Measurements from ENCODE around the gene APOL4.
"Not testable (repeated sequence)": the region's sequence is repeated elsewhere in the genome, so short reads cannot be mapped to it uniquely, and the experiment has no call there.

Gene APOL4

GRCh38 chr22:36204632-36205015, 3.0 kb upstream of the APOL4 start:
- no peak for DNase-seq

- DNase-seq: no peak
Measured at GRCh38 chr22:36204001-36204631, 2.5 kb upstream of the APOL4 start.

DNA sequence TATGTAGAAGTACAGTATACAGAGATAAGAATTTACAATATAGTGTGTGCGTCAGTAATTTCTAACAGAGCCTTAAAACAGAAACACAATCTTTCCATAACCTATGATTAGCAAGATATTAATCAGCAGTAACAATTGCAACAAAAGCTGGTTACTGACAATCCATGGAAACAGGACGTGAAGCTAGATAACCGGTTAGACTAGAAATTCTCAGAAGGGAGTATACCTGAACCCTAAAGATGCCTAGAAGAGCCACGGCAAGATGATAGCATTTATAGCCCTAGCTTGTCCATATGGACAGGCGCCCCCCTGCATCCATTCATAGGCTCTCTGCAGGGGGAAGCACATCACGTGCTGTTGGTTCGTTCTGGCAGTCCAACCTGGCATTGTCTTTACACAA, 1.8 kb upstream of the APOL4 start:
- DNase-seq: not testable (repeated sequence)

DNA sequence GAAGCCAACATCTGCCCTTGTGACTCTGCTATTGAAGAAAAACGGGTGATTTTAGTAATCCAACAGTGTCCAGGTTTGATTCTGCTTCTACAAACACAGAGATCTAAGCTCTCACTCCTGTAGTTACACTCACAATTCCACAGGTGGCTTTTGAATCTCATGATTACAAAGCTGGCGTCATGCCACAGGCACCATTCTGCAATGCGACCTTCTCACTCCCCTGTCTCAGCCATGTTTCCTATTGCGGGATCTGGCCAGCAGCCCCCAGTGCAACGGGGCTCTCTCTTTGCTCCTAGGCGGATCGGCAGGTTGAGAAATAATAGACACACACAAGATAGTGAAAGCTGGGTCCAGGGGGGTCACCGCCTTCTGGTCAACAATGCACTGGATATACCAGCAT, 1.3 kb upstream of the APOL4 start:
- DNase-seq: not testable (repeated sequence)

- not testable (repeated sequence) for DNase-seq
Measured at GRCh38 chr22:36201025-36201424, 584 bp downstream of the APOL4 start.

DNA sequence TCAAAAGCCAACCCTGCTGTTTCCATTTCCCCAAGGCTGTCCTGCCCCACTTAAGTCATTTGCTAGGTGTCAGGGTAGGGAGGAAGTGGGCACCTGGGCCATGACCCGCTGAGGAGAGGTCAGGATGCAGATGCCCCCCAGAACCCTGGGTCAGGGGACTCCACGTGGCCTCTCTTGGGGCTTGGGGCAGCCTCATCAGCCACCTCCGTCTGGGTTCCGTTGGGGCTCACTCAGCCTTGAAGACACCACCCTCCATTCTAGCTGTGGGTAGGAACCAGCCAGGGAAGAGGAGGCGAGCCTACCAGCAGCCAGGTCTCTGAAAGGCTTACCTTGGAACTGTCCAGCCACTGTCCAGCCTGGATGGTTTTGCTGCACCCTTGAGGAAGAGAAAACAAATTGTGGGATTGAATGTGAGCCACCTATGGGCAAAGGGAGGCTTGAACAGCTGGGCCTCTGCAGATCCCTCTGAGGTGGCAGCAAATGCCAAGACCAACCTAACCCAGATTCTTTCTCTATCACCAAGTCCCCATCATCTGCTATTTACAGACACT, 2.5 kb downstream of the APOL4 start:
- DNase-seq: no peak

- no peak for DNase-seq
Measured at GRCh38 chr22:36198536-36198935, 3.1 kb downstream of the APOL4 start.

GRCh38 chr22:36197514-36198146, 4.0 kb downstream of the APOL4 start:
- DNase-seq: no peak

DNA sequence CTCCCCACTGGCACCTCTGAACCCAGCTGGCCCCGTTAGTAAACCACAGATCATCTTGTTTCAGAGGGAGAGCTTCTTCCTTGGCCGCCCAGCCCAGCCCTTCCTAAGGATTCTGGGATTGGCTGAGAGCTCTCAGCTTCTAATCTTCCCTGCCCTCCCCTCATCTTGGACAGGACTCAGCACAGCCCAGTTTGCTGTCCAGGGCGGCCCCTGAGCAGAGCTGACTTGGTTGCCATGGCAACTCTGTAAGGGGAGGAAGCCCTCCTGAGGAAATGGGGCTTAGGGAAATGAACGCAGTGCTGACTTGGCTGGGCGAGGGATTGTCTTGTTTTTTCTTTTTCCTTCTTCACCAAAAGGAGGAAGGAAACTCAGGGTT, 4.6 kb downstream of the APOL4 start:
- DNase-seq: peak; percentile 45

GRCh38 chr22:36196254-36197064, 5.2 kb downstream of the APOL4 start:
- DNase-seq: no peak

GRCh38 chr22:36194971-36195370, 6.6 kb downstream of the APOL4 start:
- peak; percentile 75 for DNase-seq

GRCh38 chr22:36194385-36194784, 7.2 kb downstream of the APOL4 start:
- DNase-seq: no peak

DNA sequence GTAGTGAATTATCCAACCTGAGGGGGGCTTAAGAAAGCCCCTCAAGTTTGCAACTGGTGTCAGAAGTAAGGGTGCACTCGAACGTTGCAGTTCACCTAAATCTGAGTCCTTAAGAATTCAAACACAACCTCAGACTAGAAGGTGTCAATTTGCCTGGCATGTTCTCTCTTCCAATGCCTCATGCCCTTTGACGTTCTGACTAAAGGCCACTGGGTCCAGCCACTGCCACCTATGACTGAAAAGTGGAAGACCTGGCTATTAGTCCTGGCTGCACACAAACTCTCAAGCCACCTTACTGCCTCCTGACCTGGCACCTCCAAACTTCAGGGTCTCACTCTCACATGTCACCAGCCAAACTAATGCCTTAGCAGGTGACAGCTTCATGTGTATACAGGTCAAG, 8.0 kb downstream of the APOL4 start:
- no peak for DNase-seq

DNA sequence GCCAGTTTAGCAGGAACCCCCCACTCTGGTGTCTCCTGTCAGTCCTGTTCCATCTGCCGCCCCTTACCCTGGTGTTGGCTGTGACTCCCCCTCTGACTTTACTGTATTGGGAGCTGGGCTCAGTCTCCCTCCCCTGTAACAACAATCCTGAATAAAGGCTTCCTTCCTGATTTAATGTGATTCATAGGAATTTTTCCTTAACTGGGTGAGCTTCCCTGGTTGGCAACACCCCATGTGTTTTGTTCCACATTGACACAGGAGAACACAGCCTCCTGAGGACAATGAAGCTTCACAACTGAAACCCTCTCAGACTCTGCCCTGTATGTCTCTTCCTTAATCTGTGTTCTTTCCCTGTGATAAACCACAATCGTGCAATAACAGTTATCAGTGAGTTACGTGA, 8.4 kb downstream of the APOL4 start:
- DNase-seq: no peak

GRCh38 chr22:36192542-36192941, 9.1 kb downstream of the APOL4 start:
- no peak for DNase-seq

DNA sequence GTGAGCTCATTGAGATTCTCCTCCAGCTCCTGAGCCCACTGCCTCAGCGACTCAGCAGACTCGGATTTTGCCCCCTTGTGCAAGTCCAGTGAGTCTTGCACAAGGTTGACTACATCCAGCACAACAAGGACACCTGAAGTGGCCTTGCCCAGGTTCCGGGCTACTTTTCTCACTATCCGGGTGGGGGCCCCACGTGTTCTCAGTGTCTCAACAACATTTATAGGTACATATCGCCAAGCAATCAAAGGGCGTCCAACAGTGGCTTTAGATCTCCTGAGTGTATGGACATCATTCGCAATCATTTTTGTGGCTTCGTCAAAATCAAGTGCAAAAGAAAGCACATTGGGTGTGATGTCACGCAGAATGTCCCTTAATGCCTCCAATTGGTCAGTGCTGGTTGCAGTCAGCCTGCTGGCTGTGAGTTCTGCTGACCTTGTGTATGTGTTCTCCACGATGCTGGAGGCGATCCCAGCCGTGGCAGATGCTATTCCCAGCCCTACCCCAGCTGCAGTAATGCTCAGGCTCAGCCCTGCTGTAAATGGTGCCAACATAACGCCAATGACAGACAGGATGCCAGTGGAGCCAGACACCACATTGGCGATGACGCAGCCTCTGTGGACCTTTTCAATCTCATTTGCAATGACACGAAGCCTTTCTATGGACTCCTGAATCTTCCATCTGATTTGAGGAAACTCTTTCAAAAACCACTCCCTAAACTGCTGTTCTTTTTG, 10.3 kb downstream of the APOL4 start:
- no peak for DNase-seq

- DNase-seq: not testable (repeated sequence)
Measured at GRCh38 chr22:36187862-36188261, 13.7 kb downstream of the APOL4 start.

DNA sequence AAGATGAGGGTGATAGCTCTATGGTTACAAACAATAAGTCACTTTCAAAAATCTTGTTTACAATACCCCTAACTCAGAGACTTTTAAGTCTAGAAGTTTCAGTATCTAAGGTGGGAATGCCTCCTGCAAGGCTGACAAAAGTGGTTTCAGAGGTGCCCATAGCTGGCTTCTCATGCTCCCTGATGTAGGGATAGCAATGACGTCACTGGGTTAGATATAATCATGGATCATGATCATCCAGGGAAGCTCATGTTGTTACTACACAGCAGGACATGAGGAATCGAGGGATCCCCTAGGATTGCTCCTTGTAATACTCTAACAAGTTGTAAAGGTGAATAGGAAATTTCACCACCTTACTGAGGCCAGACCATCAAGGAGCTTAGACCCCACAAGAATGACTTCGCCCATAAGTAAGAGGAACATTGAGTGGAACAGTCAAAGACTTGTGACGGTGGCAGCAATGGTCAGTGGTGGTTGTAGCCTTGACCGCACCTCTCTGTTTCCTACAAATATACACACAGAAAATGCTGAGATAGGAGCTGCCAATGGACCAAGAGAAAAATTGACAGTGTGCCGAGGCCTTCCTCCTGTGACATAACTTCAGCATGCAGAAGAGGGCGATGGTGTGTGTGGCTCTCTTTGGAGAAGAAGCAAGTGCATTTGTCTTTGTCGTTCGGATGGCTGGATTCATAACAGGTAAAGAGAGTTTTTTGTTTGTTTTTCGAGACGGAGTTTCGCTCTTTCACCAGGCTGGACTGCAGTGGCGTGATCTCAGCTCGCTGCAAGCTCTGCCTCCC, 15.6 kb downstream of the APOL4 start:
- DNase-seq: no peak

- DNase-seq: no peak
Measured at GRCh38 chr22:36184433-36185025, 17.1 kb downstream of the APOL4 start.

- no peak for DNase-seq
Measured at GRCh38 chr22:36183446-36183845, 18.2 kb downstream of the APOL4 start.

- no peak for DNase-seq
Measured at GRCh38 chr22:36182857-36183256, 18.8 kb downstream of the APOL4 start.

GRCh38 chr22:36182056-36182455, 19.6 kb downstream of the APOL4 start:
- DNase-seq: no peak
